Loucy (cell line): ENCODE measurements around the gene DDX49.
"Not testable (repeated sequence)": the region's sequence is repeated elsewhere in the genome, so short reads cannot be mapped to it uniquely, and the experiment has no call there.

Experiments
- H2AFZ ChIP-seq: fragments of 200-600 bp; sonication (generic); 2 replicates; pipeline ENCODE4 v1.6.0; 2016; ENCODE audit warnings: antibody characterized with exemption, mild to moderate bottlenecking, low read length, moderate library complexity
- H3F3A ChIP-seq: fragments of 200-600 bp; 2 replicates; pipeline ENCODE4 v1.6.0; 2016; ENCODE audit warnings: antibody characterized with exemption, low read depth, mild to moderate bottlenecking
- H3K27me3 ChIP-seq: fragments of 200-600 bp; sonication (generic); 2 replicates; pipeline ENCODE4 v1.6.1; 2014; ENCODE audit warnings: low read length, mild to moderate bottlenecking; ENCODE audit not compliant: insufficient read depth, poor library complexity, severe bottlenecking
- H3K36me3 ChIP-seq: fragments of 200-600 bp; sonication (generic); 2 replicates; pipeline ENCODE4 v1.6.1; 2016; ENCODE audit warnings: low read length; ENCODE audit not compliant: insufficient read depth
- H3K4me1 ChIP-seq: fragments of 200-600 bp; sonication (generic); 2 replicates; pipeline ENCODE4 v1.5.1; 2014; ENCODE audit warnings: low read length, mild to moderate bottlenecking; ENCODE audit not compliant: insufficient read depth, poor library complexity, severe bottlenecking
- H3K4me2 ChIP-seq: fragments of 200-600 bp; sonication (generic); 2 replicates; pipeline ENCODE4 v1.6.0; 2014; ENCODE audit warnings: antibody characterized with exemption, low read length, low read depth, mild to moderate bottlenecking; ENCODE audit not compliant: poor library complexity, severe bottlenecking
- H3K4me3 ChIP-seq: fragments of 200-600 bp; sonication (generic); 2 replicates; pipeline ENCODE4 v1.5.1; 2014; ENCODE audit warnings: low read length, mild to moderate bottlenecking, mixed read lengths; ENCODE audit not compliant: poor library complexity, severe bottlenecking
- H3K79me2 ChIP-seq: fragments of 200-600 bp; sonication (generic); 2 replicates; pipeline ENCODE4 v1.6.1; 2014; ENCODE audit warnings: low read length; ENCODE audit not compliant: insufficient read depth
- H3K9ac ChIP-seq: fragments of 200-600 bp; sonication (generic); 2 replicates; pipeline ENCODE4 v1.6.0; 2014; ENCODE audit warnings: mild to moderate bottlenecking, low read depth, low read length, moderate library complexity; ENCODE audit not compliant: poor library complexity, severe bottlenecking
- H3K9me2 ChIP-seq: fragments of 200-600 bp; sonication (generic); replicated peaks from 2 replicates; pipeline ENCODE4 v1.6.1; 2016; ENCODE audit warnings: low read depth, low read length, mixed read lengths
- H3K9me3 ChIP-seq: fragments of 200-600 bp; sonication (generic); 2 replicates; pipeline ENCODE4 v1.6.1; 2014; ENCODE audit warnings: mild to moderate bottlenecking, antibody characterized with exemption, low read length, low read depth; ENCODE audit not compliant: insufficient read depth
- H4K20me1 ChIP-seq: fragments of 200-600 bp; sonication (generic); 2 replicates; pipeline ENCODE4 v1.6.0; 2014; ENCODE audit warnings: antibody characterized with exemption, low read length, mild to moderate bottlenecking; ENCODE audit not compliant: insufficient read depth, poor library complexity, severe bottlenecking
- CTCF ChIP-seq: fragments of 200-600 bp; sonication (generic); conservative IDR thresholded peaks from 2 replicates; pipeline ENCODE4 v1.5.1; 2014; ENCODE audit warnings: mild to moderate bottlenecking, antibody characterized with exemption, low read length
- EZH2phosphoT487 ChIP-seq: fragments of 200-600 bp; IDR thresholded peaks from 2 replicates; pipeline ENCODE4 v1.6.1; 2018; ENCODE audit warnings: antibody characterized with exemption, mild to moderate bottlenecking, moderate library complexity, borderline replicate concordance

Gene DDX49

GRCh38 chr19:18951721-18952281, 32.3 kb downstream of the DDX49 start:
- Histone ChIP-seq H3K9me3 (no peaks in the 10 kb centered on the region), H3K4me3 (no peak overlapping the region), H3K4me2 (no peak overlapping the region), H3K9me2 (no peaks in the 10 kb centered on the region), H3K36me3 (no peaks in the 10 kb centered on the region), H3F3A (no peaks in the 10 kb centered on the region), H2AFZ (no peak overlapping the region), H3K79me2 (no peaks in the 10 kb centered on the region), H3K4me1 (no peaks in the 10 kb centered on the region), H3K27me3 (no peaks in the 10 kb centered on the region), H3K9ac (no peak overlapping the region), H4K20me1 (no peaks in the 10 kb centered on the region)
- TF ChIP-seq EZH2phosphoT487 (no peak), CTCF (no peak)

- not testable (repeated sequence) for H3K4me1 ChIP-seq, H3K4me3 ChIP-seq, H3K79me2 ChIP-seq, H3K36me3 ChIP-seq, H3F3A ChIP-seq, H3K9me2 ChIP-seq, H2AFZ ChIP-seq, H3K27me3 ChIP-seq, H3K4me2 ChIP-seq, H3K9me3 ChIP-seq, H3K9ac ChIP-seq, H4K20me1 ChIP-seq
These were observed 33.0 kb downstream of the DDX49 start for GRCh38 chr19:18952364-18953003.

- no peaks in the 10 kb centered on the region for H3K27me3 ChIP-seq
- H3K9ac ChIP-seq, result no peak overlapping the region
- no peaks in the 10 kb centered on the region for H3K79me2 ChIP-seq
- no peaks in the 10 kb centered on the region for H3K9me2 ChIP-seq
- no peaks in the 10 kb centered on the region for H4K20me1 ChIP-seq
- no peaks in the 10 kb centered on the region for H3K4me1 ChIP-seq
- H3F3A ChIP-seq, result no peaks in the 10 kb centered on the region
- TF ChIP-seq EZH2phosphoT487, result no peak
- TF ChIP-seq CTCF, result no peak
- H3K4me3 ChIP-seq, result no peak overlapping the region
- H3K36me3 ChIP-seq, result no peaks in the 10 kb centered on the region
- no peak overlapping the region for H2AFZ ChIP-seq
- H3K9me3 ChIP-seq, result no peaks in the 10 kb centered on the region
- no peak overlapping the region for H3K4me2 ChIP-seq
These were observed 34.6 kb downstream of the DDX49 start for GRCh38 chr19:18954094-18954493.

GRCh38 chr19:18955042-18955441, 35.5 kb downstream of the DDX49 start:
- Histone ChIP-seq H3K4me1 (no peaks in the 10 kb centered on the region), H3K4me2 (no peak overlapping the region), H3K36me3 (no peaks in the 10 kb centered on the region), H3F3A (no peaks in the 10 kb centered on the region), H2AFZ (no peak overlapping the region), H3K9ac (no peak overlapping the region), H3K4me3 (no peak overlapping the region), H3K9me2 (no peaks in the 10 kb centered on the region), H3K27me3 (no peaks in the 10 kb centered on the region), H3K9me3 (no peaks in the 10 kb centered on the region), H3K79me2 (no peaks in the 10 kb centered on the region), H4K20me1 (no peaks in the 10 kb centered on the region)
- no peak for TF ChIP-seq CTCF
- no peak for TF ChIP-seq EZH2phosphoT487
